GM12872 (cell line): ENCODE data around the gene DAB1.

ENCODE experiments used
- TF ChIP-seq, protein P1 (sequence below): IDR thresholded peaks from 3 replicates; pipeline ENCODE4 v1.5.1; 2011; ENCODE audit warnings: low read depth, mild to moderate bottlenecking, low read length, moderate library complexity; ENCODE audit not compliant: insufficient read depth

DAB1 gene

DNA sequence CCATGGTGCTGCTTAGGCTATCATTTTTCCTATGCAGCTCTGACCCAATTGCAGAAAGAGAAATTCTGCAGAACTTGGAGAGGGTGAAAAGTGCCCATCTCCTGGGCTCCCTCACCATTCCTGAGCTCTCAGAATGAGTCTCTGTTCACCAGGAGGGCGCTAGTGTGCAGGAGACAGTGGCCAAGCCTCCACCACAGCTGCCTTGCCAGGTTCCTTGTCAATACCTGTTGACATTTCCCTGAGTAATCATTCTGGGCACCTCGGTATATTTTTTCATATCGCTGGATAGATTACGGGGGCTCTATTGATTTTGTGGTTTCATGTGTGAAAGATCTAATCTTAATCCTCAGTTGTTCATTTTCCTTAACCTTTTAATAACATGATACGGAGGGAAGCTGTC lies 445.0 kb downstream of the DAB1 start:
- TF ChIP-seq, protein P1, sequence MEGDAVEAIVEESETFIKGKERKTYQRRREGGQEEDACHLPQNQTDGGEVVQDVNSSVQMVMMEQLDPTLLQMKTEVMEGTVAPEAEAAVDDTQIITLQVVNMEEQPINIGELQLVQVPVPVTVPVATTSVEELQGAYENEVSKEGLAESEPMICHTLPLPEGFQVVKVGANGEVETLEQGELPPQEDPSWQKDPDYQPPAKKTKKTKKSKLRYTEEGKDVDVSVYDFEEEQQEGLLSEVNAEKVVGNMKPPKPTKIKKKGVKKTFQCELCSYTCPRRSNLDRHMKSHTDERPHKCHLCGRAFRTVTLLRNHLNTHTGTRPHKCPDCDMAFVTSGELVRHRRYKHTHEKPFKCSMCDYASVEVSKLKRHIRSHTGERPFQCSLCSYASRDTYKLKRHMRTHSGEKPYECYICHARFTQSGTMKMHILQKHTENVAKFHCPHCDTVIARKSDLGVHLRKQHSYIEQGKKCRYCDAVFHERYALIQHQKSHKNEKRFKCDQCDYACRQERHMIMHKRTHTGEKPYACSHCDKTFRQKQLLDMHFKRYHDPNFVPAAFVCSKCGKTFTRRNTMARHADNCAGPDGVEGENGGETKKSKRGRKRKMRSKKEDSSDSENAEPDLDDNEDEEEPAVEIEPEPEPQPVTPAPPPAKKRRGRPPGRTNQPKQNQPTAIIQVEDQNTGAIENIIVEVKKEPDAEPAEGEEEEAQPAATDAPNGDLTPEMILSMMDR, result no peak

DNA sequence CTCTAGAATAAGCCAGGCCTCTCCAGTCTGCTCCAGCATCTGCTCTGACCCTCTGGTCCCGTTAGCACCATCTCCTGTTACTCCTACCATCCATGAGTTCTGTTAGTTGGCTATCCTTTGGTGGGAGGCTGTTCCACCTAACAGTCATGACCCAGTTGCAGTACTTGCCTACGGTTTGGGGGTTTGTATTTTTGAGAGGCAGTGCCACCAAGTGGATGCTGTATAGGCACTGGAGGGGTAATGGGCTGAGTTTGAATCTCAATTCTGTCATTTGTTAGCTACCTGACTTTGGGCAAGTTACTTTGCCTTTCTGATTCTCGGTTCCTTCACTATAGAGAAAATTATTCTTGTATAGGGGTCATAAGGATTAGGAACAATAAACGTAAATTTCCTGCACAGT lies 445.9 kb downstream of the DAB1 start:
- TF ChIP-seq, protein P1, result no peak

DNA sequence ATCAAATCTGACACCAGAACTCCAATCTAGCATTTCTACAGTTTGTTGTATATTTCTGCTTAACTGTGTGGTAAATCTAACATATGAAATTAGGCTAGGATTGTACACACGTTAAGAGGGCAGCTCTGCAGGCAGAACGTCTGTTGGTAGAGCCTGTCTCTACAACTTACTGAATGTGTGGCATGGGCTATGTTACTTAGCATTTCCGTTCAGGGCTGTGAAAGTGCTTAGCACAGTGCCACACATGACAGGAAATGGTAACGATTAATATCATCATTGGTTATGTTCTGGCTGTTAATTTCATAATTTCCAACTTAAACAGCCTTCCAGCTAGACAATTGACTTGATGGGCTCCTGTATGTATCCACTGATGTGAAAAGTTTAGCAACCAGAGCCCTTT lies 448.4 kb downstream of the DAB1 start:
- TF ChIP-seq, protein P1, result no peak

DNA sequence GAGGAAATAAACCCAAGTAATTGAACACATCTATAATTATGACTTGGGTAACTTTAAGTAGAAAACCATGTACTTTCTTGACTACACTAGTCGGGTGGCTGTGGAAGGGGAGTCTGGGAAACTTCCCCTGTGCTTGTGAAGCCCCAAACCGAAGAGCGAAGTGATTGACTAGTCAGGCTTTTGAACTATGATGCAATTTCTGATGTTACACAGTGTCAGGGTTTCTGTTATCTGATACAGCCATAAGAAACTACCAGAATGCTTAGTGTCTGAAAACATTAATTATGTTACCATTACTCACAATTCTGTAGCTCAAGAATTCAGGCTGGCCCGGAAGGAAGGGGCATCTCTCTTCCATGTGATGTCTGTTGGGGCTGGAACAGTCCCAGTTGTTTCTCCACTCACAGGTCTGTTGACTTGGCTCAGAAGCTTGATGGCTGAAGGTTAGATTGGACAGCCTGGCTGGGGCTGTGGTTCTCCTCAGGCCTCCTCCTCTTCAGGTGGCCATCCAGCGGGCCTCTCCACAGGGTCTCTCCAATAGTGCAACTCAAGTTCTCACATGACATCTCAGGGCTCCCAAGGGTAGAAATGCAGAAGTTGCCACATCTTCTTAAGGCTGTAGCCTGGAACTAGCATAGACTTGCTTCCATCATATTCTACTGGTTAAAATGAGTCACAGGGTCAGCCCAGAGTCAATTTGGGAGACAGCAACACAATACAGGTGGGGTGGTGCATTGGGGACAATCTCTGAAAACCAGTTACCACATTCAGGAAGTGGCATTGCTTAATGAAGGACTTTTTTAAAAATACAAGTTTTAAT lies 449.7 kb downstream of the DAB1 start:
- TF ChIP-seq, protein P1, result no peak

DNA sequence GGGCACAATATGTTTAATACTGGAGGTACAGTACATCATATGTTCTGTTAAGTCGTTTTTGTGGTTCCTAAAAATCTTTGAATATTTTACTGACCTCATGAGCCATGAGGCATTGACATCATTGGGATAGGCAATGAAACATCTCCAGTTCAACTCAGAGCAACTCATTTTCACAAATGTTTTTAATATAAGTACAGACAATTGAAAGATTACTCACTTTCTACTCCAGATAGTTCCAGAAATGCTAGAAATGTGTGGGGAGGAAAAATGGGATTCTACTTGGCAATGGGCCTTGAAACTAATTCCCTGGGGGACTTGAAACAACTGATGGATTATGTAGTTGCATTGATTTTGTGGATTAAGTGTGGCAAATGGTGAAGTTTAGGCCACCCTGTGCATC lies 450.9 kb downstream of the DAB1 start:
- TF ChIP-seq, protein P1, result no peak

DNA sequence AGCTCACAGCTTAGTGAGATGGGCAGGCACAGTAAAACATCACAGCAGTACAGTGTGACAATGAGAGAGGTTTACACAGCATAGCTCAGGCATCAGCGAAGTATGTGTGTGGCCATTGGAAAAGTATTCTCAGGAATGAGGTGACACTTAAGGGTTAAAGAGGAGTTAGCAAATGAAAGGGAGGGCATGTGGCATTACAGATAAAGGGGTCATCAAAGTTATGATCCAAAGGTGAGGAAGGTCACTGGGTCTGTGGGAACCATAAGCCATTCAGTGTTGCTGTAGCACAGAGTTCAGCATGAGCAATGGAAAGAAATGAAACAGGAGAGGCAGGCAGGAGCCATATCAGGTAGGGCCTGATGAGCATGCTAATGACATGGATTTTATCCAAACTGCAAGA lies 453.6 kb downstream of the DAB1 start:
- TF ChIP-seq, protein P1, result no peak

DNA sequence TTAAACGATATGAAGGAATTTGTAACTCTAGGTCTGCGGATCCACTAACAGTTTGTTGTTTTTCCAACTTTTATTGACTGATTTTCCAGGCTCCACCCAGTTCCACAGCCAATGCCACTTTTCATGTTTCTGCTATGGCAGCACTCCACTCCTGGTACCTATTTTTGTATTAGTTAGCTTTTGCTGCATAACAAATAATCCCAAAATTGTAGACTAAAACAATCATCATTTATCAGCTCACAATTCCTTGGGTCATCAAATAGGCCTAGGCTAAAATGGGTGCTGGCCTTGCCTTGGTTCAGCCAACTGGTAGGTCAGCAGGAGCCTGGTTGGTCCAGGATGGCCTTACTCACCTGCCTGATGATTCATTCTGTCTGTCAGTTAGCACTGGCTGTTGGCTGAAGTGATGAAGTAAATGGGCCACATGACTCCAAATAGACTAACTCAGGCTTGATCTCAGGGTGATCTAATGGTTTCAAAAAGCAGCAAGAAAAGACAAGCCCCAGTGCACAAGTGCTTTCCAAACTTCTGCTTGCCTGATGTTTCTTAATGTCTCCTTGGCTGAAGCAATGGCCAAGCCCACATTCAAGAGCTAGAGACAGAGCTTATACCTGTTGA lies 454.9 kb downstream of the DAB1 start:
- TF ChIP-seq, protein P1, result no peak
